GM19438 (cell line): Measurements from ENCODE around the gene PXT1.

Experiments
- ATAC-seq: cut with Tn5 transposase; IDR thresholded peaks from one replicate; pipeline ENCODE4 v1.9.1; 2021; ENCODE audit warnings: low read depth; ENCODE audit not compliant: unreplicated experiment

PXT1 gene

GRCh38 chr6:36350681-36351571 is 91.7 kb downstream of the PXT1 start:
- ATAC-seq: no peak

- no peak for ATAC-seq
Measured at GRCh38 chr6:36350082-36350481, 92.6 kb downstream of the PXT1 start.

- ATAC-seq: no peak
Measured at GRCh38 chr6:36349240-36349639, 93.4 kb downstream of the PXT1 start.

- ATAC-seq: no peak
Measured at GRCh38 chr6:36347621-36348020, 95.0 kb downstream of the PXT1 start.

- no peak for ATAC-seq
Measured at GRCh38 chr6:36346486-36347273, 96.0 kb downstream of the PXT1 start.

GRCh38 chr6:36345681-36346466 is 96.8 kb downstream of the PXT1 start:
- ATAC-seq: no peak

GRCh38 chr6:36343109-36343680 is 99.5 kb downstream of the PXT1 start:
- ATAC-seq: no peak

GRCh38 chr6:36340618-36341454 is 101.8 kb downstream of the PXT1 start:
- ATAC-seq: no peak
